ENCODE data around the gene GYS2.

Gene GYS2

GRCh38 chr12:21580748-21581516 lies 23.7 kb downstream of the GYS2 start:
- Histone ChIP-seq H3K4me1 (ENCODE audit: control insufficient read depth, insufficient read depth, low read length, poor library complexity, severe bottlenecking) (no peaks in the 10 kb centered on the region), H3K9me3 (ENCODE audit: control insufficient read depth, low read length) (no peaks in the 10 kb centered on the region), H3K36me3 (ENCODE audit: control insufficient read depth, insufficient read depth, low read length) (no peaks in the 10 kb centered on the region), H3K27ac (ENCODE audit: insufficient read depth, low read length, poor library complexity, severe bottlenecking) (no peak overlapping the region), H3K27me3 (replicated peaks; ENCODE audit: control insufficient read depth, insufficient read depth, low read length, poor library complexity, severe bottlenecking) (no peaks in the 10 kb centered on the region), H3K4me3 (ENCODE audit: insufficient read depth, low read depth, low read length, poor library complexity, severe bottlenecking) (no peak overlapping the region)
- DNase-seq: no peak

GRCh38 chr12:21577516-21577915 lies 27.1 kb downstream of the GYS2 start:
- Histone ChIP-seq H3K27ac (ENCODE audit: insufficient read depth, low read length, poor library complexity, severe bottlenecking) (no peak overlapping the region), H3K36me3 (ENCODE audit: control insufficient read depth, insufficient read depth, low read length) (no peaks in the 10 kb centered on the region), H3K4me3 (ENCODE audit: insufficient read depth, low read depth, low read length, poor library complexity, severe bottlenecking) (no peak overlapping the region), H3K27me3 (replicated peaks; ENCODE audit: control insufficient read depth, insufficient read depth, low read length, poor library complexity, severe bottlenecking) (no peaks in the 10 kb centered on the region), H3K9me3 (ENCODE audit: control insufficient read depth, low read length) (no peaks in the 10 kb centered on the region), H3K4me1 (ENCODE audit: control insufficient read depth, insufficient read depth, low read length, poor library complexity, severe bottlenecking) (no peaks in the 10 kb centered on the region)
- DNase-seq: no peak

DNA sequence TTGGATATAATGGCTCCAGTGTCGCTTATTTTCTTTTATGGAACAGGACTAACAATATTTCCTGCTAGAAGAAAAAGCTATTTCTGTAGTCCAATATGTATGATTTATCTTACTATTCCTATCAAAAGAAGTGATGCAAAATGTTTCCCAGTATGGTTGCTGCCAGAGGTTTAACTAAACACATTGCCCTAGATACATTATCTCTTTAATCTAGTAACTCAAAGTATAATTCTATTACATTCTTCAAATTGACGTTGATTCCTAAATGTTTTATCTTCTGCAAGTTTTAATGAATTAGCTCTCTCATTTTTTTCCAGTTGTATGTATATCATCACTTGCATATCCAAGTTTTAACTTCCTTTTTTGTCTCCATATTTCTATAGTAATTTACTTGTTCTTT lies 28.2 kb downstream of the GYS2 start:
- H3K9me3 ChIP-seq (ENCODE audit: control insufficient read depth, low read length): no peaks in the 10 kb centered on the region
- H3K27me3 ChIP-seq (replicated peaks; ENCODE audit: control insufficient read depth, insufficient read depth, low read length, poor library complexity, severe bottlenecking): no peaks in the 10 kb centered on the region
- no peak for DNase-seq
- H3K27ac ChIP-seq (ENCODE audit: insufficient read depth, low read length, poor library complexity, severe bottlenecking): no peak overlapping the region
- H3K4me1 ChIP-seq (ENCODE audit: control insufficient read depth, insufficient read depth, low read length, poor library complexity, severe bottlenecking): no peaks in the 10 kb centered on the region
- H3K36me3 ChIP-seq (ENCODE audit: control insufficient read depth, insufficient read depth, low read length): no peaks in the 10 kb centered on the region
- H3K4me3 ChIP-seq (ENCODE audit: insufficient read depth, low read depth, low read length, poor library complexity, severe bottlenecking): no peak overlapping the region

GRCh38 chr12:21573733-21574358 lies 30.8 kb downstream of the GYS2 start:
- no peaks in the 10 kb centered on the region for H3K27me3 ChIP-seq (replicated peaks; ENCODE audit: control insufficient read depth, insufficient read depth, low read length, poor library complexity, severe bottlenecking)
- H3K27ac ChIP-seq (ENCODE audit: insufficient read depth, low read length, poor library complexity, severe bottlenecking): no peak overlapping the region
- H3K36me3 ChIP-seq (ENCODE audit: control insufficient read depth, insufficient read depth, low read length): no peaks in the 10 kb centered on the region
- no peaks in the 10 kb centered on the region for H3K4me1 ChIP-seq (ENCODE audit: control insufficient read depth, insufficient read depth, low read length, poor library complexity, severe bottlenecking)
- H3K4me3 ChIP-seq (ENCODE audit: insufficient read depth, low read depth, low read length, poor library complexity, severe bottlenecking): no peak overlapping the region
- DNase-seq: no peak
- H3K9me3 ChIP-seq (ENCODE audit: control insufficient read depth, low read length): no peaks in the 10 kb centered on the region

GRCh38 chr12:21571046-21571445 lies 33.6 kb downstream of the GYS2 start:
- Histone ChIP-seq H3K36me3 (ENCODE audit: control insufficient read depth, insufficient read depth, low read length) (no peaks in the 10 kb centered on the region), H3K4me3 (ENCODE audit: insufficient read depth, low read depth, low read length, poor library complexity, severe bottlenecking) (no peak overlapping the region), H3K27me3 (replicated peaks; ENCODE audit: control insufficient read depth, insufficient read depth, low read length, poor library complexity, severe bottlenecking) (no peaks in the 10 kb centered on the region), H3K4me1 (ENCODE audit: control insufficient read depth, insufficient read depth, low read length, poor library complexity, severe bottlenecking) (no peaks in the 10 kb centered on the region), H3K9me3 (ENCODE audit: control insufficient read depth, low read length) (no peaks in the 10 kb centered on the region), H3K27ac (ENCODE audit: insufficient read depth, low read length, poor library complexity, severe bottlenecking) (no peak overlapping the region)
- DNase-seq: no peak

DNA sequence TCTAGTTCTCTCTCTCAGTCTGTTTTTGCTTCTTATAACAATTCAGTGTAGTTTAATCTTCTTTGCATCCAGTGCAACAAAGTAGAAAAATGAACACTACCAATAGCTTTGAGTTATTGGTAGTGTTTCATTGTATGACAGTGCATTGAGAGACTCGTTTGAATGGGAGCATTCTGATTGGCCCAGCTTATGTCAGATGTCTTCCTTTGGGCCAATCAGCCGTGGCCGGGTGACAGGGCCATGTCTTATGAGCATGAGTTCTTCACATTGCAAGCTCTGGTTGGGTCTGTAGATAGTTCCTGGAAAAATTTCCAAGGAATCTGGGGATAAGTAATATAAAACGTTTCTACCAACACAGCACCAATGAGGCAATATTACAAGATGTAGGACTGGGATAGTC lies 36.5 kb downstream of the GYS2 start:
- DNase-seq: no peak
- Histone ChIP-seq H3K4me3 (ENCODE audit: insufficient read depth, low read depth, low read length, poor library complexity, severe bottlenecking) (no peak overlapping the region), H3K27ac (ENCODE audit: insufficient read depth, low read length, poor library complexity, severe bottlenecking) (no peak overlapping the region), H3K9me3 (ENCODE audit: control insufficient read depth, low read length) (no peaks in the 10 kb centered on the region), H3K4me1 (ENCODE audit: control insufficient read depth, insufficient read depth, low read length, poor library complexity, severe bottlenecking) (no peaks in the 10 kb centered on the region), H3K36me3 (ENCODE audit: control insufficient read depth, insufficient read depth, low read length) (no peaks in the 10 kb centered on the region), H3K27me3 (replicated peaks; ENCODE audit: control insufficient read depth, insufficient read depth, low read length, poor library complexity, severe bottlenecking) (no peaks in the 10 kb centered on the region)

DNA sequence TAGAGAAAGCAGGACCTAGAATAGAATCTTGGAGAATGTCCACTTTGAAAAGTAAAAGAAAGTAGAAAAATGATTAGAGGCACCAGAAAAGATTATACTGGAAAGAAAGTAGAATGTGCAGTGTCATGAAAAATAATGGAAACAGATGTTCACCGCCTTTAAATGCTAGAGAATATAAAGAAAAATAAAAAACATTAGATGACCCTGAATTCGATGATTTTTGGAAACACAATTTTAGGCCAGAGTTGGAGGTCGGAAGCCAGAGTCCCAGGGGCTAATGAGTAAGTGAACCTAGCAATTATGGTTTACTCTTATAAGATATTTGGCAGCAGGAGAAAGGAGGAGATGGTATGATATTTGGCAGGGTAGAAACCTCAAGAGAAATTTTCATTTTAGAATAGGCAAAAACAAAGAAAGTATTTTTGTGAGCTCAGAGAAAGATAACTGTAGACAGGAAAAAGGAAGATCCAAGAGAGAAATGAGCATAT lies 37.7 kb downstream of the GYS2 start:
- DNase-seq: no peak

DNA sequence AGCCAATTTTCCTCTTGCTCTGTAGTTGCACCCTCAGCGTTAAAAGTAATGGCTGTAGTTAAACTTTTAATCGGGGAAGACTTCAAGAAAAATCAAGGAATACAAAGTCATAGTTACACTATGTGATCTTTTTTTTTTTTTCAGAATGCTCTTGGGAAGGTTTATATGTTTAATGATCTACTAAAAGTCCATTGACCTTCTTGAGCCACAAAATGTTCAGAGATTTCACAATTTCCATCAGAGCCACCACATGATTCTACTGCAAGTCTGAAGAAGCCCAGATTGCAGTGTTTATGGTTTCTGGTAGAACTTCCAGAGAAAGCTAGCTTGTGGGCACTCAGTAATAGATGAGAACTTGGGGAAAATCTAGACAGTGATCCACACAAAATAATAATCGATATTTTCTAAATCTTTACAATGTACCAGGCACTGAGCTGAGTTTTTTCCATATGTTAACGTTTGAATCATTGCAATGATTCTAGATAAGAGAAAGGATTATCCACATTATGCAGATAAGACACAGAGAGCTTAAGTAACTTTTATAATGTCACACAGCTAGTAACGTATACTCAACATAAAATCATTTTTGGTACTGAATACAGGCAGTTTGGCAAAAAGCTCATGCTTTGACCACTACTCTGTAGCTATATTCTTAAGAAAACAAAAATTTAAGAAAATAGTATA lies 38.3 kb downstream of the GYS2 start:
- no peaks in the 10 kb centered on the region for H3K9me3 ChIP-seq (ENCODE audit: control insufficient read depth, low read length)
- H3K27me3 ChIP-seq (replicated peaks; ENCODE audit: control insufficient read depth, insufficient read depth, low read length, poor library complexity, severe bottlenecking): no peaks in the 10 kb centered on the region
- no peak overlapping the region for H3K4me3 ChIP-seq (ENCODE audit: insufficient read depth, low read depth, low read length, poor library complexity, severe bottlenecking)
- no peaks in the 10 kb centered on the region for H3K36me3 ChIP-seq (ENCODE audit: control insufficient read depth, insufficient read depth, low read length)
- DNase-seq: no peak
- H3K4me1 ChIP-seq (ENCODE audit: control insufficient read depth, insufficient read depth, low read length, poor library complexity, severe bottlenecking): no peaks in the 10 kb centered on the region
- H3K27ac ChIP-seq (ENCODE audit: insufficient read depth, low read length, poor library complexity, severe bottlenecking): no peak overlapping the region

More for the DNA sequence above, 37.7 kb downstream of the GYS2 start:
- Histone ChIP-seq H3K4me3 (ENCODE audit: insufficient read depth, low read depth, low read length, poor library complexity, severe bottlenecking) (no peak overlapping the region), H3K4me1 (ENCODE audit: control insufficient read depth, insufficient read depth, low read length, poor library complexity, severe bottlenecking) (no peaks in the 10 kb centered on the region), H3K9me3 (ENCODE audit: control insufficient read depth, low read length) (no peaks in the 10 kb centered on the region), H3K27ac (ENCODE audit: insufficient read depth, low read length, poor library complexity, severe bottlenecking) (no peak overlapping the region), H3K27me3 (replicated peaks; ENCODE audit: control insufficient read depth, insufficient read depth, low read length, poor library complexity, severe bottlenecking) (no peaks in the 10 kb centered on the region), H3K36me3 (ENCODE audit: control insufficient read depth, insufficient read depth, low read length) (no peaks in the 10 kb centered on the region)

GRCh38 chr12:21562859-21563258 lies 41.8 kb downstream of the GYS2 start:
- no peak for DNase-seq
- no peaks in the 10 kb centered on the region for H3K4me1 ChIP-seq (ENCODE audit: control insufficient read depth, insufficient read depth, low read length, poor library complexity, severe bottlenecking)

DNA sequence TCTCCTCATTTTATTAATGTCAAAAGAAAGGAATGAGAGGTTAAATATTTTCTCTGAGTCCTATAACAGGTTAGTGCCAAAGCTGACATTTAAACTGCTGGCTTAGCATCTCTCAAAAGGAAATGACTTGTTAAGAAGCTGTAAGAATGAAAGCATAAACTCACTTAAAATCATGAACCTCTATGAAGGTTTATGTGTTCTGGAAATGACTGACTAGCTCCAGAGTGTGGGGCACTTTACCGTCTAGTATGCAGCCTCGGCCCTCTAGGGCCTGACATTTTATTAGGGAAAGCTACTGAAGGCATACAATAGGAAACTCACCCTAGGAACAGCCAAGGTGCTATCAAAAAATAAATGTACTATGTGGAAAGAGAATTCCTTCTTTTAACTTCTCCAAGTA lies 43.5 kb downstream of the GYS2 start:
- no peaks in the 10 kb centered on the region for H3K36me3 ChIP-seq (ENCODE audit: control insufficient read depth, insufficient read depth, low read length)
- H3K27ac ChIP-seq (ENCODE audit: insufficient read depth, low read length, poor library complexity, severe bottlenecking): no peak overlapping the region
- no peaks in the 10 kb centered on the region for H3K4me1 ChIP-seq (ENCODE audit: control insufficient read depth, insufficient read depth, low read length, poor library complexity, severe bottlenecking)
- H3K27me3 ChIP-seq (replicated peaks; ENCODE audit: control insufficient read depth, insufficient read depth, low read length, poor library complexity, severe bottlenecking): no peaks in the 10 kb centered on the region
- no peak for DNase-seq
- H3K9me3 ChIP-seq (ENCODE audit: control insufficient read depth, low read length): no peaks in the 10 kb centered on the region
- H3K4me3 ChIP-seq (ENCODE audit: insufficient read depth, low read depth, low read length, poor library complexity, severe bottlenecking): no peak overlapping the region

More at GRCh38 chr12:21562859-21563258, 41.8 kb downstream of the GYS2 start:
- H3K27me3 ChIP-seq (replicated peaks; ENCODE audit: control insufficient read depth, insufficient read depth, low read length, poor library complexity, severe bottlenecking): no peaks in the 10 kb centered on the region
- no peaks in the 10 kb centered on the region for H3K9me3 ChIP-seq (ENCODE audit: control insufficient read depth, low read length)
- H3K36me3 ChIP-seq (ENCODE audit: control insufficient read depth, insufficient read depth, low read length): no peaks in the 10 kb centered on the region
- H3K27ac ChIP-seq (ENCODE audit: insufficient read depth, low read length, poor library complexity, severe bottlenecking): no peak overlapping the region
- H3K4me3 ChIP-seq (ENCODE audit: insufficient read depth, low read depth, low read length, poor library complexity, severe bottlenecking): no peak overlapping the region

Measured in effector memory CD4-positive, alpha-beta T cell (primary cell).